ENCODE data around the gene BBOX1. TPM values are rescaled to one million over a fixed set of nuclear protein-coding genes. Genes with fewer than 3 reads are reported as not detected.

Gene BBOX1
- total RNA-seq, 1 donor from 2014 or later: not detected

GRCh38 chr11:27002431-27002830 is 38.2 kb upstream of the BBOX1 start:
- Histone ChIP-seq H3K9ac (no peak overlapping the region), H3K36me3 (no peaks in the 10 kb centered on the region), H3K9me3 (ENCODE audit: low read depth) (no peaks in the 10 kb centered on the region), H2AFZ (replicated peaks) (no peak overlapping the region), H3F3A (ENCODE audit: low read depth) (no peaks in the 10 kb centered on the region), H3K27me3 (no peaks in the 10 kb centered on the region), H3K79me2 (ENCODE audit: low read depth) (no peaks in the 10 kb centered on the region), H3K4me1 (no peaks in the 10 kb centered on the region), H3K27ac (no peak overlapping the region), H3K4me2 (no peak overlapping the region), H4K20me1 (ENCODE audit: low read depth) (no peaks in the 10 kb centered on the region), H3K4me3 (no peak overlapping the region)
- TF ChIP-seq EZH2 (IDR thresholded peaks at IDR 0.05): no peak
- no peak for TF ChIP-seq CTCF (IDR thresholded peaks at IDR 0.05)
- no peak for TF ChIP-seq EZH2phosphoT487 (IDR thresholded peaks at IDR 0.05)
- no peak for DNase-seq (ENCODE audit: low spot score)
- Mint-ChIP-seq H3K9me3 (no peaks in the 10 kb centered on the region), H3K4me3 (no peak overlapping the region), H3K27me3 (ENCODE audit: insufficient read depth, low read depth) (peaks cover 3% of the 10 kb centered on the region), H3K4me1 (no peaks in the 10 kb centered on the region), H3K36me3 (no peaks in the 10 kb centered on the region), H3K27ac (no peak overlapping the region)

GRCh38 chr11:27002838-27003237 is 37.8 kb upstream of the BBOX1 start:
- Histone ChIP-seq H3K27ac (no peak overlapping the region), H3K9ac (no peak overlapping the region), H4K20me1 (ENCODE audit: low read depth) (no peaks in the 10 kb centered on the region), H3K27me3 (no peaks in the 10 kb centered on the region), H3K9me3 (ENCODE audit: low read depth) (no peaks in the 10 kb centered on the region), H3K4me3 (no peak overlapping the region), H3F3A (ENCODE audit: low read depth) (no peaks in the 10 kb centered on the region), H3K4me1 (no peaks in the 10 kb centered on the region), H3K4me2 (no peak overlapping the region), H2AFZ (replicated peaks) (no peak overlapping the region), H3K36me3 (no peaks in the 10 kb centered on the region), H3K79me2 (ENCODE audit: low read depth) (no peaks in the 10 kb centered on the region)
- no peaks in the 10 kb centered on the region for H3K9me3 Mint-ChIP-seq
- H3K4me3 Mint-ChIP-seq: no peak overlapping the region
- no peaks in the 10 kb centered on the region for H3K36me3 Mint-ChIP-seq
- no peak overlapping the region for H3K27ac Mint-ChIP-seq
- TF ChIP-seq CTCF (IDR thresholded peaks at IDR 0.05) (no peak), EZH2phosphoT487 (IDR thresholded peaks at IDR 0.05) (no peak), EZH2 (IDR thresholded peaks at IDR 0.05) (no peak)
- no peaks in the 10 kb centered on the region for H3K4me1 Mint-ChIP-seq
- peaks cover 2% of the 10 kb centered on the region for H3K27me3 Mint-ChIP-seq (ENCODE audit: insufficient read depth, low read depth)
- no peak for DNase-seq (ENCODE audit: low spot score)

GRCh38 chr11:27004103-27004502 is 36.5 kb upstream of the BBOX1 start:
- Histone ChIP-seq H4K20me1 (ENCODE audit: low read depth) (no peaks in the 10 kb centered on the region), H3K27me3 (no peaks in the 10 kb centered on the region), H3K79me2 (ENCODE audit: low read depth) (no peaks in the 10 kb centered on the region), H3K36me3 (no peaks in the 10 kb centered on the region), H3F3A (ENCODE audit: low read depth) (no peaks in the 10 kb centered on the region), H3K4me3 (no peak overlapping the region), H2AFZ (replicated peaks) (no peak overlapping the region), H3K4me2 (no peak overlapping the region), H3K9me3 (ENCODE audit: low read depth) (no peaks in the 10 kb centered on the region), H3K9ac (no peak overlapping the region), H3K4me1 (no peaks in the 10 kb centered on the region), H3K27ac (no peak overlapping the region)
- no peak overlapping the region for H3K4me3 Mint-ChIP-seq
- H3K4me1 Mint-ChIP-seq: no peaks in the 10 kb centered on the region
- no peak overlapping the region for H3K27ac Mint-ChIP-seq
- H3K27me3 Mint-ChIP-seq (ENCODE audit: insufficient read depth, low read depth): peaks cover 2% of the 10 kb centered on the region
- TF ChIP-seq EZH2phosphoT487 (IDR thresholded peaks at IDR 0.05): no peak
- H3K9me3 Mint-ChIP-seq: no peaks in the 10 kb centered on the region
- H3K36me3 Mint-ChIP-seq: no peaks in the 10 kb centered on the region
- DNase-seq (ENCODE audit: low spot score): no peak

GRCh38 chr11:27008811-27009535 is 31.6 kb upstream of the BBOX1 start:
- Histone ChIP-seq H3K79me2 (ENCODE audit: low read depth) (no peaks in the 10 kb centered on the region), H3K4me3 (no peak overlapping the region), H3K9ac (no peak overlapping the region), H3K4me2 (no peak overlapping the region), H3K27ac (no peak overlapping the region), H3K27me3 (no peaks in the 10 kb centered on the region), H4K20me1 (ENCODE audit: low read depth) (no peaks in the 10 kb centered on the region), H3K4me1 (peaks cover 12% of the 10 kb centered on the region), H3K36me3 (no peaks in the 10 kb centered on the region), H2AFZ (replicated peaks) (no peak overlapping the region), H3F3A (ENCODE audit: low read depth) (peaks cover 5% of the 10 kb centered on the region), H3K9me3 (ENCODE audit: low read depth) (no peaks in the 10 kb centered on the region)
- H3K36me3 Mint-ChIP-seq: no peaks in the 10 kb centered on the region
- no peaks in the 10 kb centered on the region for H3K27me3 Mint-ChIP-seq (ENCODE audit: insufficient read depth, low read depth)
- no peak overlapping the region for H3K4me3 Mint-ChIP-seq
- TF ChIP-seq EZH2 (IDR thresholded peaks at IDR 0.05) (no peak), CTCF (IDR thresholded peaks at IDR 0.05) (no peak), EZH2phosphoT487 (IDR thresholded peaks at IDR 0.05) (no peak)
- no peak for DNase-seq (ENCODE audit: low spot score)
- H3K4me1 Mint-ChIP-seq: peaks cover 24% of the 10 kb centered on the region
- H3K9me3 Mint-ChIP-seq: no peaks in the 10 kb centered on the region
- no peak overlapping the region for H3K27ac Mint-ChIP-seq

All from neural progenitor cell (in vitro differentiated cells).